Loucy (cell line): Measurements from ENCODE around the gene SIL1.

Experiments used
- CTCF ChIP-seq: fragments of 200-600 bp; sonication (generic); conservative IDR thresholded peaks from 2 replicates; pipeline ENCODE4 v1.5.1; 2014; ENCODE audit warnings: mild to moderate bottlenecking, antibody characterized with exemption, low read length
- EZH2phosphoT487 ChIP-seq: fragments of 200-600 bp; IDR thresholded peaks from 2 replicates; pipeline ENCODE4 v1.6.1; 2018; ENCODE audit warnings: antibody characterized with exemption, mild to moderate bottlenecking, moderate library complexity, borderline replicate concordance

- no peak for TF ChIP-seq CTCF
- TF ChIP-seq EZH2phosphoT487 = no peak
Observed at GRCh38 chr5:138947780-138948179, 250.4 kb downstream of the SIL1 start.
